GM12872 (cell line): Measurements from ENCODE around the gene NACC2.

Experiments used
- CTCF ChIP-seq: IDR thresholded peaks from 3 replicates; pipeline ENCODE4 v1.5.1; 2011; ENCODE audit warnings: low read depth, mild to moderate bottlenecking, low read length, moderate library complexity; ENCODE audit not compliant: insufficient read depth

NACC2 gene

GRCh38 chr9:136086951-136087740 lies 7.9 kb downstream of the NACC2 start:
- no peak for TF ChIP-seq CTCF

GRCh38 chr9:136086213-136086881 lies 8.7 kb downstream of the NACC2 start:
- no peak for TF ChIP-seq CTCF

GRCh38 chr9:136085815-136086212 lies 9.3 kb downstream of the NACC2 start:
- no peak for TF ChIP-seq CTCF

- no peak for TF ChIP-seq CTCF
Measured at GRCh38 chr9:136084063-136084944, 10.8 kb downstream of the NACC2 start.

GRCh38 chr9:136083558-136084062 lies 11.5 kb downstream of the NACC2 start:
- TF ChIP-seq CTCF, result no peak

GRCh38 chr9:136082496-136083361 lies 12.4 kb downstream of the NACC2 start:
- TF ChIP-seq CTCF, result no peak
